GM15510 (cell line): Measurements from ENCODE around the gene EFCAB11.

Experiments
- POLR2A ChIP-seq: IDR thresholded peaks from 3 replicates; pipeline ENCODE4 v1.6.1; 2011; ENCODE audit warnings: borderline replicate concordance; ENCODE audit not compliant: insufficient read length; ENCODE audit errors: extremely low read depth

Gene EFCAB11

DNA sequence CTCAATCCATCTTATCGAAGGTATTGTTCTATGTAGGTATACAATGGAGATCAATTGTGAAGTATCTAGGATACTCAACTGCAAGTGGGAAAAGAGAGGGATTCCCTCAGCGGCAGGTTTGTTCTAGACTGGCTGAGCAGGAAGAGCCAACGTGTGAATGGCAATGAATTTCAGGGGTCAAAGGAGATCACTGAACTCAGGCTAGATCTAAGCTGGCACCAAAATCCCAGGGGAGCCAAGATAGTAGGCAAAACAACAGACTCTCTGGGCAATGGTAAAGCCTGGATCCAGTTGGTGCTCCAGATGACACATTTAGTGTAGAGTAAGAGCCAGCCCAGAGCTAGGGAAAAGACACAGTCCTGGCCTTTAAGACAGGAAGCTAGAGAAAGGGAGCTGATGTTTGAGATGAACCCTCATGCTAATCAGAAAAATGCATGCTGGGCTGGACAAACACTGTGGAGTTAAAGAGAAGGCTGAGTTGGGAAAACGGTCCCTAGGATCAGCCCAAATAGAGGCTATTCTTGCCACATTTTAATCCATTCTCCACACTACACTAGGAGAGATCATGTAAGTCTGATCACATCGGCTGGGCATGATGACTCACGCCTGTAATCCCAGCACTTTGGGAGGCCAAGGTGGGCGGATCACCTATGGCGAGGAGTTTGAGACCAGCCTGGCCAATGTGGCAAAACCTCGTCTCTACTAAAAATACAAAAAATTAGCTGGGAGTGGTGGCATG, 45.6 kb downstream of the EFCAB11 start:
- TF ChIP-seq POLR2A = no peak

DNA sequence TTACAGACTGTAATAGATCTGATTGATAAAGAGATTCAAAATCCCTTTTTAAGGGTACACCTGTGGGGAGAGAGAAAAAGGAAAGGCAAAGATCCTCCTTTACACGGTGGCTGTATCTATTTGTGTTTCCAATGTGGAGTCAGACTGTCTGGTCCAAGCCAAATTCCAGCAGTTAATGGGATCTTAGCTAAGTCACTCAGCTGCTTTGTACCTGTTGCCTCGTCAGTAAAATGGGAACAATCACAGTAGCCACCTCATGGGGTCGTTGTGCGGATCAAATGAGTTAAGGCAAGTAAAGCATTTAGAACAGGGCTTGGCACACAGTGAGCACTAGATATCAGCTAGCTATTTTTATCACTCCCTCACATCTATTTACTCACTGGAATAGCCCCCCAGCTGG, 46.9 kb downstream of the EFCAB11 start:
- TF ChIP-seq POLR2A = no peak

DNA sequence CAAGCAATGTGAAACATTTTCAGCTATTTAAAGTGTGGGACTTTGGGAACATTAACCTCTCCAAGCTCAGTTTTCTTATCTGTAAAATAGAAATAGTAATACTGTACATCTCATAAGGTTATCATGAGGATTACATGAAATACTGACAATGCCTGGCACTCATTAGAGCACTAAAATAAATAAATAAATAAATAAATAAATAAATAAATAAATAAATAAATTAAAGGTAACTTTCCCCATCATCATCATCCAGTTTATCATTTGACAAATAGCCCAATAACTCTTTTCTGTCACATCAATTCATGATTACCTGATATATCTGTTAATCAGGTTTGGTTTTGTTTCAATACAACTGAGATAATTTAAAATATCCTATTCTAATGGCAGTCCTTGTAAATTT, 48.5 kb downstream of the EFCAB11 start:
- no peak for TF ChIP-seq POLR2A

DNA sequence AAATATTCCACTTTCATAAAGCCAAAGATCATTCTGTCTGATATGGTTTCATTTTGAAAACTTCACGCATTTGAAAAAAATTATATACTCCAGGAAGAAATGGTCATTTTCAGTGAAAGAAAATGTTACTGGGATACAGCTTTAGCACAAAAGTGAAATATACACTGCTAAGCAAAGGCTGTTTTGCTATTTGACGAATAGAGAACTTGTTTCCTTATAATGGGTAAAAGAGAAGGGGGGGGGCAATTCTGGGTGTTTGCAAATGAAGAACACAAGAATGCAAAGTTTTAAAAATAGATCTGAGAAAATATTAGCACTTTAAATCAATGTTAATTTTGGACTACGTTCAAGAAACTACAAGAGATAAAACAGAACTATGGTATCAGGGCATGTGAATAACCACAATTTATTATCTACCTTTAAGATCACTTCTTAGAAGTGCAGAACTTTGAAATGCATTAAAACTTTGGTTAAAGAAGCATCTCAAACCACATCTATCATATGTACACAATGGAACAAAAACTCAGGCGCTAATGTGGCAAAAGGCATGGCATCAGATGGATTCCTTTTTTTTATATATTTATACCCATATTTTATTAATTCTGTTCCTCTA, 51.1 kb downstream of the EFCAB11 start:
- no peak for TF ChIP-seq POLR2A

DNA sequence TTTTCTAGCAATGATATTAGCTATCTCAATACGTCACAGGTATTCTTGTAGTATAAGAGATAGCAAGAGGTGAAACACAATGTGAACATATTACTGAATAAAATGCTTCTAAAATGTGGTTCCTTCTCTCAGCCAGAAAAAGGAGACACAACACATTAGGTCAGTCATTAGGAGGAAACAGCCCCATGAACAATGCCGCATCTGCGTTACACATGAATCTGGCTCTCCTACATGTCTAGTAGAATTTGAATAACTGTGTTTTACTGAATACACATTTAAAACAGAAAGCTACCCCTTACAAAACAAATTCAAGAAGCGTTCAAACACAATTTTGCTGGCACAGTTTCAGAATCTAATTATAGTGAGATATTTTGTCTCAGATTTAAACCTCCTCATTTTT, 51.6 kb downstream of the EFCAB11 start:
- TF ChIP-seq POLR2A = no peak

DNA sequence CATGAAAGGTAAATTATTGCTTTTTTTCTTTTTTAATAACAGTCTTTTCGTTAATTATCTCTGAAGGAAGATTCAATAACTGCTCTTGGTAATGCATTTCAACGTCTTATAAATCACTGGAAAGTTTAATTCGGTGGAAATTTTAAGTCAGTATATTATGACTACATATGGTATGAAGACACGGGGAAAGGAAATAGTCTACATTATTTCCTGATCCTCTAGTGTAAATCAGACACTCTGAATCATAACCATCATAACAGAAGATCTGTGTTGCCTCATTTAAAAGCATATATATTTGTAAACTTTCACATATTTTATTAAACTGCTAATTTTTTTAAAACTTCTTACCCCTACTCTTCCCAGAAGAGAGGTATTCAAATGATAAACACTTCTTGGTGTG, 53.7 kb downstream of the EFCAB11 start:
- TF ChIP-seq POLR2A = no peak

DNA sequence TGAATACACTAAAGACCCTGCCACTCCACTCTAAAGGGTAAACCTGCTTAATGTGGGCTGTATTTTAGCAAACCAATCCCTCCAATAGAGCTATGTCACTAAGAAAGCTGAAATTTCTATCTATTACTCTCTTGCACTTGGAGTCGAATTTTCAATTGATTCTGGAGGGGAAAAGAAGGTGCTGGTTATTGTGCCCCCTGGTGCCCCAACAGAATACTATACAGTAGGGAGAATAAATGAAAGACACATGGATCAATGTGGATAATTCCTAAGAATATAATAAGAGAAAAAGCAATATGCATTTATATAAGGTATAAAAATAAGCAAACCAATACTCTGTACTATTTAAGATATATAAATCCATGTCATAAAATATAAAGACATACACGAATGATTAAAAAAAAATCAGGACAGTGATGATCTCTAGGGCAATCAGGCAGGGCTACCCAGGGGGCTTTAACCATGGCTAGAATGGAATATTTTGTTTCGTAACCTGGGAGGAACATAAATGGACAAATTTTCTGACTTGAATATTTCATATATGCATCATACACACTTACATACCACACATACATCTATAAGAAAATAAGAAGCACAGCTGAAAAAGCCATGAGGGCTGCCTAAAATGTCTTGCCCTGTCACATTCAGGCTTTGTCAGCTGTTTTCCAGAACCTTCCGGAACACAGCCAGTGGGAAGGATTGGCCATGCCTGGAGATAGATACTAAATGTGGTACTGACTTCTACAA, 54.4 kb downstream of the EFCAB11 start:
- no peak for TF ChIP-seq POLR2A

DNA sequence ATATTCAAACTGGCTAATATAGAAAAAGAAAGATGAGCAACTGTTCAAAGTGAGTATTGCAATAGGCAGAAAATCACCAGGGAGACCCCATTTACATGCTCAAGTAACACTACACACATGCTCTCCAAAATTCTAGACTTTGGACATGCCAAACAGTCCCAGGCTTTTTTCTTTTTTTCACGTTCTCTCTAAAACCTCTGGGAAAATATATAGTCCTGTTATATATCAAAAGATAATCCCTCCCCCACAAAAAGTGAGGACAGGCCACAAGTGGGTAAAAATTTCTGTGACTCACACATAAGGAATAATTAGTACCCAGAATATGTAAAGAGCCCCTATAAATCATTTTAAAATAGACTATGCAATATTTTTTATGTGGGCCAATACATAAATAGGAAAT, 55.2 kb downstream of the EFCAB11 start:
- no peak for TF ChIP-seq POLR2A

DNA sequence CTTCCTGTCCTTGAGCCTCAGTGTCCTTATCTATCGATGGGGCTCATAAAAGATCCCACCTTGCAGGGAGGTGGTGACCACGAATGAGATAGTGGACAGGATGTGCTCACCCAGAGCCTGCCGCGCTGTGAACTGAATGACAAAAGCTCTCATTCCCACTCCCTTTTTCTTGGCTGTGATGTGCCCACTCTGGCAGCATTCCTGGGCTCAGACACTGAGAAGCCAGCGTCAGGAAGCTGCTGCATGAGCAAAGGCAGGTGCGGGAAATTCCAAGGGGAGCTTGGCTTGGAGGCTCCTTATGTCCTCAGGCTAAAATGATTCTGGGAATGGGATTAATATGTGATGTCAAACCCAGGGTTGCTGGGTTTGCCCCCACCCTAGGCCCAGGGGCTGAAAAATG, 61.6 kb downstream of the EFCAB11 start:
- TF ChIP-seq POLR2A = no peak

DNA sequence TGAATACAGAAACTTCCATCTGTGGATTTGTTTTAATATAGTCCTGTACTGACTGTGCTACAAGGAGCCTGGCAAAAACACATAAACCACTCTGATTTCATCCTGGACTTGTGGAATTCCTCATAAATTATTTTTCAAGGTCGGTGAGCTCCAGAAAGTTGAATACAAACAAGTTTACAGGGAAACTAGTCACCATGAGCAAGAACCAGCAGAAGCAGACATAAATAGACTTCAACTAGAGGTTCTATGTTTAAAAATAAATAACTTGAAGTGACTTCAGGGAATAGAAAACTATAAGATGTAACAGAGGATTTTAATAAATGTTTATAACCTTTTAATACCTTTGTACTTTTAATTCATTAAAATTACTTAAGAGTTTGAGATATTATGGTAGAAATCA, 63.5 kb downstream of the EFCAB11 start:
- TF ChIP-seq POLR2A = no peak

DNA sequence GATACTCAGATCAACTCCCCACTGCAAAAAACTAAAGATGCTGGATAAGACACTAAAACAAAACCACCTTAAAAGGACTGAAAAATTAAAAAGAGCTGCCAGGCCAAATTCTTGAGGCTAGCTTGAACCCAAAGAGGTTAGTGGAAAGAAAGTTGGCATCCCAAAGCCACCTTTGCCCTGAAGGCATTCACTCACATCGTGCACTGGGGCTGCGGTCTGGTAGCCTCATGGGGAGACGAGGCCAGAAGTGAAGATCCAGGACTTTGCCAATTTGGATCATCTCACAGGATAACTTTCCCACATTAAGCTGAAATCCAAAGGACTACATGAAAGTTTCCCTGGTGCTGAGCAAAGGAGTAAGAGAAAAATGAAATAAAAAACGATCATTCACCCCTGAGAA, 63.9 kb downstream of the EFCAB11 start:
- TF ChIP-seq POLR2A = no peak

DNA sequence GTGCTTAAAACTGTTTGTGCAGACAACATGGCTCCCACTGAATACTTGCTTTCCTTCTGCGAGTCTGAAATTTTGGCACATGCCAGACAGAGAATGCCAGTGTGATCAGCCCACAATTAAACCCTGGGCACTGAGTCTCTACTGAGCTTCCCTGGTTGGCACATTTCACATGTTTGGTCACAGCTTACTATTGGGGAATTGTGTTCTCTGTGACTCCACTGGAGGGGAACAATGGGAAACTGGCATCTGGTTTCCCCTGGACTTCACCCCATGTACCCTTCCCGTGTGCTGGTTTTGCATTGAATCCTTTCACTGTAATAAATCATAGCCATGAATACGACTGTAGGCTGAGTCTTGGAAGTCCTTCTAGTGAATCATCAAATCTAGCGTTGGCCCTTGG, 64.9 kb downstream of the EFCAB11 start:
- TF ChIP-seq POLR2A = no peak

DNA sequence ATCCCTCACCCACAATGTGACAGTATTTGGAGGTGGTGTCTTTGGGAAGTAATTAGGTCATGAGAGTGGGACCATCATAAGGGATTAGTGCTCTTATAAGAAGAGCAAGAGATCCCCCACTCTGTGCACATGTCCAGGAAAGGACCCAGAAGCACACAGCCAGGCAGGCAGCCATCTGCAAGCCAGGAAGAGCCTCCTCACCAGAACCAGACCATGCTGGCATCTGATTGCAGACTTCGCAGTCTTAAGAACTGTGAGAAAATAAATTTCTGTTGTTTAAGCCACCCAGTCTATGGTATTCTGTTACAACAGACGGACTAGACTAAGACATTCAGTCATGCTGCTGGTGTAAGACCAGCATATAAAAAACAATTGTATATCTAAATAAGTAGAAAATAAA, 69.8 kb downstream of the EFCAB11 start:
- no peak for TF ChIP-seq POLR2A

DNA sequence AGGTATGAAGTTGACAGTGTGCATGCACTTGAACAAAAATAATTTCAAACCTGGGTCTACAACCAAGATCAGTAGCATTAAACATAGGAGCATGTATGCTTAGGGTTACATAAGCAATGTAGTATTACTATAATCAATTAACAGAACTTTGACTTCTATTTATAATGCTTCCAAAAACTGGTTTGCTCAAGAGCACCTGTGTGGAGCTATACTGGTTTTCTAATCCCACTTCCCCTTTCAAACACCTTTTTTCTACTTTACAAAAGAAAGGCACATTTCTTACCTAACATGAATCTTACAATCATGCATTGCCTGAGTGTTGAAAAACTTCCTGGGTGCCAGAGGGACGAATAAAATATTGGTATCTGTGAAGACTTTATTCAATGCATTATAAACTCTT, 72.7 kb downstream of the EFCAB11 start:
- no peak for TF ChIP-seq POLR2A

DNA sequence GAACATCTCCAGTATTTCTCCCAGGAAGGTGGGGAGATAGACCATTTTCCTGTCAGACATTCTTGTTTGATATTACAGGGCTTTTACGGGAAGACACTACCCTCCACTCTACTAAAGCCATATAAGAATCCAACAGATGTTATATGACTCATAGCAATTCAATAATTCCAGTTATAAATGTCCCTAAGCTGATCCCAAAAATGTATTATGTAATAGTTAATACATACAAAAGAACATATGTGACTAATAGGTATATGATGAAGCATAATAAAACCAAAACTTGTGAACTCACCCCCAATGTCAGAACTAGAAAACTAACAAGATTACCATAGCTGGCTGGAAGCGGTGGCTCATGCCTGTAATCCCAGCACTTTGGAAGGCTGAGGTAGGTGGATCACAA, 84.2 kb downstream of the EFCAB11 start:
- no peak for TF ChIP-seq POLR2A

DNA sequence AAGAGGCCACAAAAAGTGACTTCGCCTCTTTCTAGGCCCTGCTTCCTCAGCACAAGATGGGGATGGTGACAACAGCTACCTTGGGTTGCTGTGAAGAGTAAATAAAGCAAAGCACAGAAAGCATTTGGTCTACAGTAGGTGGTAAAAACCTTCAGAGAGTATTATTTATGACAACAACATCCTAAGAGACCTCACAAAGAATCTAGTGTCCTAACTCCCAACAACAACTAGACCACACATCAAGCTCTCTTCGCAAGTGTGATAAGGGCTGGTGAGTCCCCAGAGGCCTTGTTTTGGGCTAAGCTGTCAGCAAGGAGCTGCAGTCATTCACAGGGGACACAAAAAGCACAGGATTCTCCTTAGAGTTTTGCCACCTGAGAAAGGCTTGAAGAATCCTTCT, 84.9 kb downstream of the EFCAB11 start:
- no peak for TF ChIP-seq POLR2A
